ENCODE results near the gene NR3C1. TPM values are rescaled to one million over a fixed set of nuclear protein-coding genes. Genes with fewer than 3 reads are reported as not detected.

The NR3C1 gene
- total RNA-seq, 1 experiment from 2014 or later, result 12.7 TPM

- no peaks in the 10 kb centered on the region for H3K27me3 ChIP-seq (replicated peaks; ENCODE audit: insufficient read depth, low read depth, low read length, poor library complexity)
- no peaks in the 10 kb centered on the region for H3K9me3 ChIP-seq (ENCODE audit: low read depth, low read length, poor library complexity, severe bottlenecking)
- ChIA-PET POLR2A (ENCODE audit: low non-redundant PET) (interaction anchor here (0.6 kb wide), 1 partner anchor 951 kb away, joined by 3 read pairs; no protein-coding TSS in a partner anchor), CTCF (no interaction called here)
- no peaks in the 10 kb centered on the region for H3K4me1 ChIP-seq (ENCODE audit: insufficient read depth, low read length, poor library complexity, severe bottlenecking)
- no peak for DNase-seq (ENCODE audit: low spot score)
- no peak overlapping the region for H3K27ac ChIP-seq (ENCODE audit: low read depth, low read length, poor library complexity, severe bottlenecking)
- H3K4me3 ChIP-seq (ENCODE audit: low read depth, low read length, poor library complexity, severe bottlenecking), result no peak overlapping the region
- no peaks in the 10 kb centered on the region for H3K36me3 ChIP-seq (ENCODE audit: insufficient read depth, low read length, poor library complexity, severe bottlenecking)
- TF ChIP-seq CTCF (conservative IDR thresholded peaks at IDR 0.05; ENCODE audit: low read depth, low read length) (no peak), EZH2 (IDR thresholded peaks at IDR 0.05; ENCODE audit: borderline replicate concordance, low read depth, low read length, poor library complexity, severe bottlenecking) (no peak)
- intact Hi-C loops (cut with micrococcal nuclease; ENCODE audit: unreplicated experiment), result no loop called here
- no TSS peak for BruUV-seq (replicated peaks)
Measured at GRCh38 chr5:143231416-143231815, 172.1 kb downstream of the NR3C1 start.

GRCh38 chr5:143230676-143230996 lies 172.8 kb downstream of the NR3C1 start:
- no peaks in the 10 kb centered on the region for H3K9me3 ChIP-seq (ENCODE audit: low read depth, low read length, poor library complexity, severe bottlenecking)
- no peak overlapping the region for H3K4me3 ChIP-seq (ENCODE audit: low read depth, low read length, poor library complexity, severe bottlenecking)
- no peaks in the 10 kb centered on the region for H3K27me3 ChIP-seq (replicated peaks; ENCODE audit: insufficient read depth, low read depth, low read length, poor library complexity)
- BruUV-seq (replicated peaks), result no TSS peak
- H3K27ac ChIP-seq (ENCODE audit: low read depth, low read length, poor library complexity, severe bottlenecking), result no peak overlapping the region
- DNase-seq (ENCODE audit: low spot score), result no peak
- ChIA-PET CTCF (no interaction called here), POLR2A (ENCODE audit: low non-redundant PET) (interaction anchor here (0.6 kb wide), 1 partner anchor 951 kb away, joined by 3 read pairs; no protein-coding TSS in a partner anchor)
- TF ChIP-seq CTCF (conservative IDR thresholded peaks at IDR 0.05; ENCODE audit: low read depth, low read length) (no peak), EZH2 (IDR thresholded peaks at IDR 0.05; ENCODE audit: borderline replicate concordance, low read depth, low read length, poor library complexity, severe bottlenecking) (no peak)
- intact Hi-C loops (cut with micrococcal nuclease; ENCODE audit: unreplicated experiment), result no loop called here
- no peaks in the 10 kb centered on the region for H3K36me3 ChIP-seq (ENCODE audit: insufficient read depth, low read length, poor library complexity, severe bottlenecking)
- no peaks in the 10 kb centered on the region for H3K4me1 ChIP-seq (ENCODE audit: insufficient read depth, low read length, poor library complexity, severe bottlenecking)

- intact Hi-C loops (cut with micrococcal nuclease; ENCODE audit: unreplicated experiment), result no loop called here
- CTCF ChIA-PET, result no interaction called here
Measured at GRCh38 chr5:143229896-143230675, 173.4 kb downstream of the NR3C1 start.

More at GRCh38 chr5:143229896-143230675, 173.4 kb downstream of the NR3C1 start:
- POLR2A ChIA-PET (ENCODE audit: low non-redundant PET), result no interaction called here
- TF ChIP-seq EZH2 (IDR thresholded peaks at IDR 0.05; ENCODE audit: borderline replicate concordance, low read depth, low read length, poor library complexity, severe bottlenecking), result no peak
- no peak for TF ChIP-seq CTCF (conservative IDR thresholded peaks at IDR 0.05; ENCODE audit: low read depth, low read length)
- H3K27ac ChIP-seq (ENCODE audit: low read depth, low read length, poor library complexity, severe bottlenecking), result no peak overlapping the region
- DNase-seq (ENCODE audit: low spot score), result no peak
- no peaks in the 10 kb centered on the region for H3K4me1 ChIP-seq (ENCODE audit: insufficient read depth, low read length, poor library complexity, severe bottlenecking)
- H3K36me3 ChIP-seq (ENCODE audit: insufficient read depth, low read length, poor library complexity, severe bottlenecking), result no peaks in the 10 kb centered on the region
- H3K27me3 ChIP-seq (replicated peaks; ENCODE audit: insufficient read depth, low read depth, low read length, poor library complexity), result no peaks in the 10 kb centered on the region
- BruUV-seq (replicated peaks), result no TSS peak
- no peaks in the 10 kb centered on the region for H3K9me3 ChIP-seq (ENCODE audit: low read depth, low read length, poor library complexity, severe bottlenecking)
- H3K4me3 ChIP-seq (ENCODE audit: low read depth, low read length, poor library complexity, severe bottlenecking), result no peak overlapping the region

All from A673 (cell line).